ENCODE results near the gene HDAC3. TPM values are rescaled to one million over a fixed set of nuclear protein-coding genes. Genes with fewer than 3 reads are reported as not detected.

Gene HDAC3
- total RNA-seq, 2 experiments from 2014 or later: 83.6 to 85.4 TPM

- Histone ChIP-seq H3K4me3 (ENCODE audit: low read depth, low read length, poor library complexity, severe bottlenecking) (no peak overlapping the region), H4K20me1 (ENCODE audit: insufficient read depth, low read length) (no peaks in the 10 kb centered on the region), H3K4me2 (ENCODE audit: low read length) (no peak overlapping the region), H3K79me2 (ENCODE audit: insufficient read depth, low read depth, low read length) (no peaks in the 10 kb centered on the region), H3K36me3 (ENCODE audit: insufficient read depth, low read length) (no peaks in the 10 kb centered on the region), H2AFZ (ENCODE audit: low read length) (no peak overlapping the region), H3K4me1 (ENCODE audit: insufficient read depth, low read length, poor library complexity, severe bottlenecking) (no peaks in the 10 kb centered on the region), H3K27ac (ENCODE audit: low read depth, low read length, poor library complexity, severe bottlenecking) (no peak overlapping the region), H3K9me3 (ENCODE audit: low read length) (no peaks in the 10 kb centered on the region), H3K9me2 (ENCODE audit: insufficient read depth, low read length) (no peaks in the 10 kb centered on the region)
- TF ChIP-seq CTCF (conservative IDR thresholded peaks at IDR 0.05; ENCODE audit: low read length) (peak; percentile 66), EZH2phosphoT487 (IDR thresholded peaks at IDR 0.05; ENCODE audit: borderline replicate concordance, low read depth, low read length) (no peak)
- CTCF ChIA-PET (ENCODE audit: unreplicated experiment): interaction anchor here (1.9 kb wide), 1 partner anchor 20 kb away, joined by 4 read pairs; no protein-coding TSS in a partner anchor
- no TSS peak for BruUV-seq (replicated peaks)
- DNase-seq (ENCODE audit: low spot score): peak; percentile 39
- intact Hi-C loops (cut with micrococcal nuclease; ENCODE audit: unreplicated experiment): no loop called here
- POLR2A ChIA-PET: no interaction called here
Observed at GRCh38 chr5:141677415-141677814, 40.8 kb upstream of the HDAC3 start.

GRCh38 chr5:141675672-141676071 is 39.0 kb upstream of the HDAC3 start:
- Histone ChIP-seq H3K9me2 (ENCODE audit: insufficient read depth, low read length) (no peaks in the 10 kb centered on the region), H2AFZ (ENCODE audit: low read length) (no peak overlapping the region), H3K4me1 (ENCODE audit: insufficient read depth, low read length, poor library complexity, severe bottlenecking) (no peaks in the 10 kb centered on the region), H3K4me3 (ENCODE audit: low read depth, low read length, poor library complexity, severe bottlenecking) (no peak overlapping the region), H3K9me3 (ENCODE audit: low read length) (no peaks in the 10 kb centered on the region), H4K20me1 (ENCODE audit: insufficient read depth, low read length) (no peaks in the 10 kb centered on the region), H3K36me3 (ENCODE audit: insufficient read depth, low read length) (no peaks in the 10 kb centered on the region), H3K79me2 (ENCODE audit: insufficient read depth, low read depth, low read length) (no peaks in the 10 kb centered on the region), H3K4me2 (ENCODE audit: low read length) (no peak overlapping the region), H3K27ac (ENCODE audit: low read depth, low read length, poor library complexity, severe bottlenecking) (no peak overlapping the region)
- ChIA-PET POLR2A (interaction anchor here (0.7 kb wide), 1 partner anchor 302 kb away, joined by 3 read pairs; no protein-coding TSS in a partner anchor), CTCF (ENCODE audit: unreplicated experiment) (interaction anchor here (1.9 kb wide), 1 partner anchor 18 kb away, joined by 4 read pairs; no protein-coding TSS in a partner anchor)
- intact Hi-C loops (cut with micrococcal nuclease; ENCODE audit: unreplicated experiment): no loop called here
- DNase-seq (ENCODE audit: low spot score): no peak
- TF ChIP-seq EZH2phosphoT487 (IDR thresholded peaks at IDR 0.05; ENCODE audit: borderline replicate concordance, low read depth, low read length) (no peak), CTCF (conservative IDR thresholded peaks at IDR 0.05; ENCODE audit: low read length) (no peak)
- no TSS peak for BruUV-seq (replicated peaks)

GRCh38 chr5:141674747-141675146 is 38.1 kb upstream of the HDAC3 start:
- Histone ChIP-seq H3K4me1 (ENCODE audit: insufficient read depth, low read length, poor library complexity, severe bottlenecking) (no peaks in the 10 kb centered on the region), H3K27ac (ENCODE audit: low read depth, low read length, poor library complexity, severe bottlenecking) (no peak overlapping the region), H2AFZ (ENCODE audit: low read length) (no peak overlapping the region), H3K36me3 (ENCODE audit: insufficient read depth, low read length) (no peaks in the 10 kb centered on the region), H3K9me2 (ENCODE audit: insufficient read depth, low read length) (no peaks in the 10 kb centered on the region), H3K4me3 (ENCODE audit: low read depth, low read length, poor library complexity, severe bottlenecking) (no peak overlapping the region), H3K79me2 (ENCODE audit: insufficient read depth, low read depth, low read length) (no peaks in the 10 kb centered on the region), H4K20me1 (ENCODE audit: insufficient read depth, low read length) (no peaks in the 10 kb centered on the region), H3K4me2 (ENCODE audit: low read length) (no peak overlapping the region), H3K9me3 (ENCODE audit: low read length) (no peaks in the 10 kb centered on the region)
- intact Hi-C loops (cut with micrococcal nuclease; ENCODE audit: unreplicated experiment): no loop called here
- DNase-seq (ENCODE audit: low spot score): no peak
- CTCF ChIA-PET (ENCODE audit: unreplicated experiment): no interaction called here
- POLR2A ChIA-PET: no interaction called here
- TF ChIP-seq CTCF (conservative IDR thresholded peaks at IDR 0.05; ENCODE audit: low read length) (no peak), EZH2phosphoT487 (IDR thresholded peaks at IDR 0.05; ENCODE audit: borderline replicate concordance, low read depth, low read length) (no peak)
- BruUV-seq (replicated peaks): no TSS peak
